Stimulated activated naive CD4-positive, alpha-beta T cell (primary cell): ENCODE data around the gene PCDHA1.
"Not testable (repeated sequence)": the region's sequence is repeated elsewhere in the genome, so short reads cannot be mapped to it uniquely, and the experiment has no call there.

Source experiments
- DNase-seq, 6 experiments: peaks; one replicate each; lab custom pipeline; 2025; lab: John Stamatoyannopoulos, UW

Gene PCDHA1

DNA sequence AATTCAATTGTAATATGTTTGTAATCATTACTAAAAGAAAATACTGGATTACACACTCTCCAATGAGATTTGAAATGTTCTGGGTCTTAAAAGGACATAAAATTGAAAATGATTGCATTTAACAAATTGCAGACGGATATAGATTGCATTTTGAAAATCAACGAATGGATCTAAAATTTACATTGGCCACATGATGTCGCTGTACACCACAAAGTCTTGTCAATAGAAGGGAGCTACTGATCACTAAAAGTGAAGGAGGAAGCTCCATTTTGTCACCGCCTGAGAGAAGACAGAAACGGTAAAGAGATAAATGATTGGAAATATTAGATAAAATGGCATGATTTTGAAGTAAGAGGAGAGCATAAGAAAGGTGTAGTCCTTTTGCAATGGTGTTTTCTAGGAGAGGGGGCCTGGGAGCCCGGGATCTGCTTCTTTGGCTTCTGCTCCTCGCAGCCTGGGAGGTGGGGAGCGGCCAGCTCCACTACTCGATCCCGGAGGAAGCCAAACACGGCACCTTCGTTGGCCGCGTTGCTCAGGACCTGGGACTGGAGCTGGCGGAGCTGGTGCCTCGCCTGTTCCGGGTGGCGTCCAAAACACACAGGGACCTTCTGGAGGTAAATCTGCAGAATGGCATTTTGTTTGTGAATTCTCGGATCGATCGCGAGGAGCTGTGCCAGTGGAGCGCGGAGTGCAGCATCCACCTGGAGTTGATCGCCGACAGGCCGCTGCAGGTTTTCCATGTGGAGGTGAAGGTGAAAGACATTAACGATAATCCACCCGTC lies at the start of gene PCDHA1:
PCDHA1 (plus strand) TSS at position 236 of the 782 bp plus-strand sequence.
- no peak for DNase-seq

DNA sequence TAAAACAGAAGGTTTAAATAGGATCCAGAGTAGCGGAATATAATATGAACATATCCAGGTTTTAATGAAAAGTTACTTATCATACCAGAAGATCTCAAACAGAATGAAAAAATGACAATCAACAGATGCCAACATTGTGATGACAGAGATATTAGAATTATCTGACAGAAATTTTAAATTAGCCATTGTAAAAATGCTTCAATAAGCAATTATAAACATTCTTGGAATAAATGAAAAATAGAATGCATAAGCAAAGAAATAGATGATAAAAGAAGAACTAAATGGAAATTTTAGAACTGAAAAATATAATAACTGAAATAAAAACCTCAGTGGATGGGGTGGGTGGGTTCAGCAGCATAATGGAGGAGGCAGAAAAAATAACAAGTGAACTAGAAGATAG lies 48.5 kb upstream of the PCDHA1 start:
- DNase-seq: no peak

DNA sequence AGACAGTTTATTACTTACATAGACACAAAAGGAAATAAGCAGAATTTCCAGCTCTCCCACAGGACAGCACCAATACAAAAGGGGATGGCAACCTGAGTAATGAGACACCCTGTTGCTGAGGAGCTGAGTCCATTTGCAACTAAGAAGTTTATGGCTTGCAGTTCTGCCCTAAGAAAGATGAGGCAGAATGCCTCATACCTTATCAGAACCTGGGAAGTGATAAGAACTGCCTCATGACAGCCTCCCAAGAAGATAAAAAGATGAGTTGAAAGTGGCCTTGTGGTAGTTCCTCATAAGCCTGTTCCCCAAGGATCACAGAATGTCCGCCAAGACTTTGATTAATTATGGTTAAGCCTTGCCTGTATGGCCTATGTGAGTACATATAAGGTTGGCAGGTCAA lies 44.0 kb upstream of the PCDHA1 start:
- DNase-seq: no peak

DNA sequence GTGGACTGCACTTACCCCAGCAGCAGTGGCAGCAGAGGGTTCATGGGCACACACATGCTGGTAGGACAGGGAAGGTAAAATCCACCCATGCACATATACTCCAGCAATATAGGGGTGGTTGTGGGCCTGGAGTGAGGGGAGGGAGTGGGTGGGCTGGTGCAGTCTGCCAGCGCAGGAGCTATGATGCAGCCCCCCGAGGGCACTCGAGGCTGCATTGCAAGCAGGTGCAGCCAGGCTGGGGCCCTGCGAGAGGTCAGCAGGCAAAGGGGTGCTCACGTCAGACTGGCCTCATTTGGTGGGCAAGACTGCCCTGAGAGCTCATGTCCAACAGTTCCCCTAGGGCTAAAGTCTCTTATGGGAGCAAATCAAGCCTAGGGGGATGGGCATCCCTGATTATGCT lies 32.4 kb upstream of the PCDHA1 start:
- DNase-seq: no peak

DNA sequence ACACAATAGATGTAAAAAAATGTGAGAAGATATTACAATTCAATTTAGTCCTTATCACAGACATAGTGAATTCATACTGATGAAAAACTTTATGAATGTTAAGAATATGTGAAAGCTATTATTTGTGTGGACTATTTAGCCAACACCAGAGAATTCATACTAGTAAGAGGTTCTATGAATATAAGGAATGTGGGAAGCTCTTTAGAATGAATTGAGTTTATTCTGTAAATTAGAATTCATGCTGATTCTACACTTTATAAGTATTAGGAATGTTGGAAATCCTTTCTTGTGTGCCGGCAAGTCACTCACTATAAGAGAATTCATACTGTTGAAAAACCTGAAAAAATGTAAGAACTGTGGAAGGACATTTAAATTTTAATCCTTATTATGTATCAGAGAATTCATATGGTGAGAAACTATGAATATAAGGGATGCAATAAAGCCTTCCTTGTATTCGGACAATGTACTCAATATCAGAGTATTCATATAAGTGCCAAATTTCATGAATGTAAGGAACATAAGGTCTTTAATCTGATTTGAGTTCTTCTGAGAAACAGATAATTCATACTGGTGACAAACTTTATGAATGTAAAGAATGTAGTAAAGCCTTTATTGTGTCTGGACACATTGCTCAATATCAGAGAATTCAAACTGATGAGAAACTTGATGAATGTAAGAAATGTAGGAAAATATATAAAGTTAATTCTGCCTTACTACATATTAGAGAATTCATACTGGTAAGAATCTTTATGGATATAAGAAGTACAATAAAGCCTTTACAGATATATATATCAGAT lies 21.6 kb upstream of the PCDHA1 start:
- DNase-seq: no peak

DNA sequence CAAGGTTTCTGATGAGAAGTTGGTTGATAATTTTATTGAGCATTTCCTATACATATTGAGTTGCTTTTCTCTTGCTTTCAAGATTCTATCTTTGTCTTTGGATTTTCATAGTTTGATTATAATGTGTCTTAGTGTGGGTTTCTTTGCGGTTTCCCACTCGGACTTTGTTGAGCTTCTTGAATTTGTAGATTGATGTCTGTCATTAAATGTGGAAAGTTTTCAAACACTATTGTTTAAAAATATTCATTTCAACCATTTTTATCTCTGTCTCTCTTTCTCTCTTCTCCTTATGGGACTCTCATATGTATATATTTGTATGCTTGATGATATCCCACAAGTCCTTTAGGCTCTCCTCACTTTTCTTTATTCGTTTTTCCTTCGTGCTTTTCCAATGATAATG lies 18.5 kb upstream of the PCDHA1 start:
- no peak for DNase-seq

DNA sequence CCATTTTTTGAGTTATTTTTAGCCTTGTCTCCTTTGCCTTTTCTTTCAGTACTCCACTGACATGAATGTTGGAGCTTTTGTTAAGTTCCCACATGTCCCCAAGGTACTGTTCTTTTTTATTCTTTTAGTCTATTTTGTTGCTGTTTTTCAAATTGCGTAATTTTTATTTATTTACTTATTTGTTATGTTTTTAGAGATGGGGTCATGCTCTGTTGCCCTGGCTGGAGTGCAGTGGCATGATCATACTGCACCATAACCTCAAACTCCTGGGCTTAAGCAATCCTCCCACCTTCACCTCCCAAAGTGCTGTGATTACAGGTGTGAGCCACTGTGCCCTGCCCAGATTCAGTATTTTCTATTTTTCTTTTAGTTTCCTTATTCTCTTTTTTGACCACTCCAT lies 5.4 kb upstream of the PCDHA1 start:
- no peak for DNase-seq

DNA sequence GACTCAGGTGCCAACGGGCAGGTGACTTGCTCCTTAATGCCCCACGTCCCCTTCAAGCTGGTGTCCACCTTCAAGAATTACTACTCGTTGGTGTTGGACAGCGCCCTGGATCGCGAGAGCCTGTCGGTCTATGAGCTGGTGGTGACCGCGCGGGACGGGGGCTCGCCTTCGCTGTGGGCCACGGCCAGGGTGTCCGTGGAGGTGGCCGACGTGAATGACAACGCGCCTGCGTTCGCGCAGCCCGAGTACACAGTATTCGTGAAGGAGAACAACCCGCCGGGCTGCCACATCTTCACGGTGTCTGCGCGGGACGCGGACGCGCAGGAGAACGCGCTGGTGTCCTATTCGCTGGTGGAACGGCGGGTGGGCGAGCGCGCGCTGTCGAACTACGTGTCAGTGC lies 1.5 kb downstream of the PCDHA1 start:
- not testable (repeated sequence) for DNase-seq

DNA sequence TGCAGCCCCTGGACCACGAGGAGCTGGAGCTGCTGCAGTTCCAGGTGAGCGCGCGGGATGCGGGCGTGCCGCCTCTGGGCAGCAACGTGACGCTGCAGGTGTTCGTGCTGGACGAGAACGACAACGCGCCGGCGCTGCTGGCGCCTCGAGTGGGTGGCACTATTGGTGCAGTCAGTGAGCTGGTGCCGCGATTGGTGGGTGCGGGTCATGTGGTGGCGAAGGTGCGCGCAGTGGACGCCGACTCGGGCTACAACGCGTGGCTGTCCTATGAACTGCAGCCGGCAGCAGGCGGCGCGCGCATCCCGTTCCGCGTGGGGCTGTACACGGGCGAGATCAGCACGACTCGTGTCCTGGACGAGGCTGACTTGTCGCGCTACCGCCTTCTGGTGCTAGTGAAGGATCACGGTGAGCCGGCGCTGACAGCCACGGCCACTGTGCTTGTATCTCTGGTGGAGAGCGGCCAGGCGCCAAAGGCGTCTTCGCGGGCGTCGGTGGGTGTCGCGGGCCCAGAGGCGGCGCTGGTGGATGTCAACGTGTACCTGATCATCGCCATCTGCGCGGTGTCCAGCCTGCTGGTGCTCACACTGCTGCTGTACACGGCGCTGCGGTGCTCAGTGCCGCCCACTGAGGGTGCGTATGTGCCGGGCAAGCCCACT lies 2.0 kb downstream of the PCDHA1 start:
- not testable (repeated sequence) for DNase-seq

DNA sequence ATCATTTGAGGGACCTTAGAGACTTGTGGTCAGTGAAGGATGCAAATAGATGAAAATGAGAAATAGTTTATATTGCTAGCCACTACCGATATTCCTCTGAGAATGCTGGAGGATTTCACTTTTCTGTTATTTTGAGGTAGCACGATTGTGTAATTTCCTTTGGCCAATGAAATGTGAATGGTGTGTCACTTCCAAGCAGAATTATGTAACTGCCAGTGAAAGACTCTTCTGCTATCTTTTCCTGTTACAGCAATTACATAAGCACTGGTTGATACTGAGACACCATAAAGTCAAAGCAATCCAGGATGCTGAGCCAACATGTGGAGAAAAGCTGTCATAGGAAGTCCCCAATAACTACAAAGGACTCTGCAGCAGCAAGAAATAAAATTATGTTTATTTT lies 5.1 kb downstream of the PCDHA1 start:
- no peak for DNase-seq

DNA sequence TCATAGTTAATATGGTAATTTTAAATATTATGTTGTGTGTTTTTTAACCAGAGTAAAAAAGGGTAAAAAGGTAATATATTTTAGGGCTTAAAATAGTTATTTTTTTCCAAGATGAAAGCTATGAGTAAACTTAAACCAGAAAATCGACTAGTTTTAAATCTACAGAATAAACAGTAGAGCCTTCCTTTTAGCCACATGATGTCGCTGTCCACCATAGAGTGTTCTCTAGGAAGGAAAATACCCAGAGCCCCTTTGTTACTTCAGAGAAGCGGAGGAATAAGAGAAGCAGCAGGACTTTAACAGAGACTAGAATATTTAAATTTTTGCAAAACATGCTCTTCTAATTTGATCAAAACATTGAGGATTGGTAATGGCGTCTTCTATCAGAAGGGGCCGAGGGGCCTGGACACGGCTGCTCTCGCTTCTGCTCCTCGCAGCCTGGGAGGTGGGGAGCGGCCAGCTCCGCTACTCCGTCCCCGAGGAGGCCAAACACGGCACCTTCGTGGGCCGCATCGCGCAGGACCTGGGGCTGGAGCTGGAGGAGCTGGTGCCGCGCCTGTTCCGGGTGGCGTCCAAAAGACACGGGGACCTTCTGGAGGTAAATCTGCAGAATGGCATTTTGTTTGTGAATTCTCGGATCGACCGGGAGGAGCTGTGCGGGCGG lies 8.8 kb downstream of the PCDHA1 start, which contains the start of gene PCDHA2:
PCDHA2 (plus strand) TSS at position 258 of the 664 bp plus-strand sequence.
- DNase-seq: no peak

DNA sequence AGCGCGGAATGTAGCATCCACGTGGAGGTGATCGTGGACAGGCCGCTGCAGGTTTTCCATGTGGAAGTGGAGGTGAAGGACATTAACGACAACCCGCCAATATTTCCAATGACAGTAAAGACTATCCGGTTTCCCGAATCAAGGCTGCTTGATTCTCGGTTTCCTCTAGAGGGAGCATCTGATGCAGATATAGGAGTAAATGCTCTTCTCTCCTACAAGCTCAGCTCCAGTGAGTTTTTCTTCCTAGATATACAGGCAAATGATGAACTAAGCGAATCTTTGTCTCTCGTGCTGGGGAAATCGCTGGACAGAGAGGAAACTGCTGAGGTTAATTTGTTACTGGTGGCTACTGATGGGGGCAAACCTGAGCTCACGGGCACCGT lies 9.3 kb downstream of the PCDHA1 start:
- DNase-seq: no peak

DNA sequence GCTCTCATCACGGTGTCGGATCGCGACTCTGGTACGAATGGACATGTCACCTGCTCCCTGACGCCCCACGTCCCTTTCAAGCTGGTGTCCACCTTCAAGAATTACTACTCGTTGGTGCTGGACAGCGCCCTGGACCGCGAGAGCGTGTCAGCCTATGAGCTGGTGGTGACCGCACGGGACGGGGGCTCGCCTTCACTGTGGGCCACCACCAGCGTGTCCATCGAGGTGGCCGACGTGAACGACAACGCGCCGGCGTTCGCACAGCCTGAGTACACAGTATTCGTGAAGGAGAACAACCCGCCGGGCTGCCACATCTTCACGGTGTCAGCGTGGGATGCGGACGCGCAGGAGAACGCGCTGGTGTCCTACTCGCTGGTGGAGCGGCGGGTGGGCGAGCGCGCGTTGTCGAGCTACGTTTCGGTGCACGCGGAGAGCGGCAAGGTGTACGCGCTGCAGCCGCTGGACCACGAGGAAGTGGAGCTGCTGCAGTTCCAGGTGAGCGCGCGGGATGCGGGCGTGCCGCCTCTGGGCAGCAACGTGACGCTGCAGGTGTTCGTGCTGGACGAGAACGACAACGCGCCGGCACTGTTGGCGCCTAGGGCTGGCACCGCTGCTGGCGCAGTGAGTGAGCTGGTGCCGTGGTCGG lies 10.3 kb downstream of the PCDHA1 start:
- DNase-seq: not testable (repeated sequence)

DNA sequence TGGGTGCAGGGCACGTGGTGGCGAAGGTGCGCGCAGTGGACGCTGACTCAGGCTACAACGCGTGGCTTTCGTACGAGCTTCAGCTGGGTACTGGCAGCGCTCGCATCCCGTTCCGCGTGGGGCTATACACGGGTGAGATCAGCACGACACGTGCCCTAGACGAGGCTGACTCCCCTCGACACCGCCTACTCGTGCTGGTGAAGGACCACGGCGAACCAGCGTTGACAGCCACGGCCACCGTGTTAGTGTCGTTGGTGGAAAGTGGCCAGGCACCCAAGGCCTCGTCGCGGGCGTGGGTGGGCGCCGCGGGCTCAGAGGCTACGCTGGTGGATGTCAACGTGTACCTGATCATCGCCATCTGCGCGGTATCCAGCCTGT lies 10.8 kb downstream of the PCDHA1 start:
- DNase-seq: no peak

DNA sequence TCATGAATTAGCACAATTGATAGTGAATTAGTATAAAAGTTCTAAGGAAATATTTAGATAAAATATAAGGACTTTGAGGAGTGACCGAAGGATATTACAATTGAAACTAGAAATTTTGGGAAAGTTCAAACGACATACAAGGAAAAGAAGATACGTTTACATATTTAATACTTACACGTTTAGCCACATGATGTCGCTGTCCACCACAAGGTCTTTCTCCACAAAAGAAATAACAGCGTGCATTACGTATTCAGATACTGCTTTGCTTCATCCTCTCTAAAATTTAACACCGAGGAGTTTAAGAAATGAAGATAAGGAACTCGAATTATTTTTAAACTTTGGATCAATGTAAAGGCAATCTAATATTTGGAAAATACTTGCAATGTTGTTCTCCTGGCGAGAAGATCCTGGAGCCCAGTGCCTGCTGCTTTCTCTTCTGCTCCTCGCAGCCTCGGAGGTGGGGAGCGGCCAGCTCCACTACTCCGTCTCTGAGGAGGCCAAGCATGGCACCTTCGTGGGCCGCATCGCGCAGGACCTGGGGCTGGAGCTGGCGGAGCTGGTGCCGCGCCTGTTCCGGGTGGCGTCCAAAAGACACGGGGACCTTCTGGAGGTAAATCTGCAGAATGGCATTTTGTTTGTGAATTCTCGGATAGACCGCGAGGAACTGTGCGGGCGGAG lies 15.0 kb downstream of the PCDHA1 start, which contains the start of gene PCDHA3:
PCDHA3 (plus strand) TSS at position 242 of the 678 bp plus-strand sequence.
- no peak for DNase-seq

DNA sequence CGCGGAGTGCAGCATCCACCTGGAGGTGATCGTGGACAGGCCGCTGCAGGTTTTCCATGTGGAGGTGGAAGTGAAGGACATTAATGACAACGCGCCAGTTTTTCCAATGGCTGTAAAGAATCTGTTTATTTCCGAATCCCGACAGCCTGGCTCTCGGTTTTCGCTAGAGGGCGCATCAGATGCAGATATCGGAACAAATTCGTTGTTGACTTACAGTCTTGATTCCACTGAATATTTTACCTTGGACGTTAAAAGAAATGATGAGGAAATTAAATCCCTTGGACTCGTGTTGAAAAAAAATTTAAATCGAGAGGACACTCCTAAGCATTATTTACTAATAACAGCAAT lies 15.5 kb downstream of the PCDHA1 start:
- DNase-seq: no peak

DNA sequence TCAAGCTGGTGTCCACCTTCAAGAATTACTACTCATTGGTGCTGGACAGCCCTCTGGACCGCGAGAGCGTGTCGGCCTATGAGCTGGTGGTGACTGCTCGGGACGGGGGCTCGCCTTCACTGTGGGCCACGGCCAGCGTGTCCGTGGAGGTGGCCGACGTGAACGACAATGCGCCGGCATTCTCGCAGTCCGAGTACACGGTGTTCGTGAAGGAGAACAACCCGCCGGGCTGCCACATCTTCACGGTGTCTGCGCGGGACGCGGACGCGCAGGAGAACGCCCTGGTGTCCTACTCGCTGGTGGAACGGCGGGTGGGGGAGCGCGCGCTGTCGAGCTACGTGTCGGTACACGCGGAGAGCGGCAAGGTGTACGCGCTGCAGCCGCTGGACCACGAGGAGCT lies 16.4 kb downstream of the PCDHA1 start:
- not testable (repeated sequence) for DNase-seq

DNA sequence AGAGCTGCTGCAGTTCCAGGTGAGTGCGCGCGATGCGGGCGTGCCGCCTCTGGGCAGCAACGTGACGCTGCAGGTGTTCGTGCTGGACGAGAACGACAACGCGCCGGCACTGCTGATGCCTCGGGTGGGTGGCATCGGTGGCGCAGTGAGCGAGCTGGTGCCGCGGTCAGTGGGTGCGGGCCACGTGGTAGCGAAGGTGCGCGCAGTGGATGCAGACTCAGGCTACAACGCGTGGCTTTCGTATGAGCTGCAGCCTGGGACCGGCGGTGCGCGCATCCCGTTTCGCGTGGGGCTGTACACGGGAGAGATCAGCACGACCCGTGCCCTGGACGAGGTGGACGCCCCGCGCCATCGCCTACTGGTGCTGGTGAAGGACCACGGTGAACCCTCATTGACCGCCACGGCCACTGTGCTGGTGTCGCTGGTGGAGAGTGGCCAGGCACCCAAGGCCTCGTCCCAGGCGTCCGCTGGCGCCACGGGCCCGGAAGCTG lies 16.9 kb downstream of the PCDHA1 start:
- no peak for DNase-seq

DNA sequence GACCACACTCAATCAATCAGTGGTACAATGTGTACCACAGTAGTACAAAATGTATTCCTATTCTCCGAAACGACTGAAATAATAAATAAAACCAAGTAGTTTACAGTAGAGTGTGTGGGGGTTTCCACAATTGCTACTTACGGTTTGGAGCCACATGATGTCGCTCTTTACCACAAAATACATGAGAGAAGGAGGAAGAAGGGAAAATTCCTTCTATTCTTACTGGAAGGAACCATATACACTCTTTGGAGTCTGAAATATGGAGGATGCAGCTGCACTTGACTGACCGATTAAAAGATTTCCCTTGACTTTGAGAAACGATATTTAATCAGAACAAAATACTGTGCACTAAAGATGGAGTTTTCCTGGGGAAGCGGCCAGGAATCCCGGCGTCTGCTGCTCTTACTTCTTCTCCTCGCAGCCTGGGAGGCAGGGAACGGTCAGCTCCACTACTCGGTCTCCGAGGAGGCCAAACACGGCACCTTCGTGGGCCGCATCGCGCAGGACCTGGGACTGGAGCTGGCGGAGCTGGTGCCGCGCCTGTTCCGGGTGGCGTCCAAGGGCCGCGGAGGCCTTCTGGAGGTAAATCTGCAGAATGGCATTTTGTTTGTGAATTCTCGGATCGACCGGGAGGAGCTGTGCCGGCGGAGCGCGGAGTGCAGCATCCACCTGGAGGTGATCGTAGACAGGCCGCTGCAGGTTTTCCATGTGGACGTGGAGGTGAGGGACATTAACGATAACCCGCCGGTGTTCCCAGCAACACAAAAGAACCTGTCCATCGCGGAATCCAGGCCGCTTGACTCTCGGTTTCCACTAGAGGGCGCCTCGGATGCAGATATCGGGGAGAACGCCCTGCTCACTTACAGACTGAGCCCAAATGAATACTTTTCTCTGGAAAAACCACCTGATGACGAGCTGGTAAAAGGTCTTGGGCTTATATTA lies 21.2 kb downstream of the PCDHA1 start, which contains the start of gene PCDHA4:
PCDHA4 (plus strand) TSS at position 235 of the 942 bp plus-strand sequence.
- DNase-seq: no peak
